Heart left ventricle (tissue), 16 donors: ENCODE results near the gene ARHGAP44. TPM values are rescaled to one million over a fixed set of nuclear protein-coding genes. Genes with fewer than 3 reads are reported as not detected.

Experiments used
- ATAC-seq, 4 donors: fragments of 200-7000 bp; cut with Tn5 transposase; one replicate each; pipeline ENCODE4 v1.9.1; 2020 to 2022; ENCODE audit warnings: moderate library complexity in 4 of 4, mild to moderate bottlenecking in 3 of 4, moderate number of reproducible peaks in 1 of 4
- DNase-seq, 5 donors: peaks; one replicate each; pipeline ENCODE4 v3.0.0-alpha.2; 2020
- H3K27ac ChIP-seq, 12 donors: fragments of 200-600 bp; sonication (generic) in 4 of 12; one replicate each; pipeline versions ENCODE4 v1.5.0 to v1.8.0; 2016 to 2022; ENCODE audit warnings: mild to moderate bottlenecking in 2 of 12
- H3K27me3 ChIP-seq, 9 donors: fragments of 200-600 bp; sonication (generic) in 2 of 9; one replicate each; pipeline versions ENCODE4 v1.5.1 to v1.8.0; 2016 to 2022; ENCODE audit warnings: mild to moderate bottlenecking in 3 of 9
- H3K36me3 ChIP-seq, 9 donors: fragments of 200-600 bp; sonication (generic) in 2 of 9; one replicate each; pipeline versions ENCODE4 v1.5.0 to v1.8.0; 2018 to 2022; ENCODE audit warnings: mild to moderate bottlenecking in 2 of 9
- H3K4me1 ChIP-seq, 12 donors: fragments of 200-600 bp; sonication (generic) in 4 of 12; one replicate each; pipeline versions ENCODE4 v1.5.0 to v1.8.0; 2016 to 2022; ENCODE audit warnings: mild to moderate bottlenecking in 3 of 12
- H3K4me3 ChIP-seq, 12 donors: fragments of 200-600 bp; sonication (generic) in 4 of 12; one replicate each; pipeline versions ENCODE4 v1.5.0 to v1.8.0; 2017 to 2022; ENCODE audit warnings: mild to moderate bottlenecking in 9 of 12, moderate library complexity in 4 of 12
- H3K9me3 ChIP-seq, 12 donors: fragments of 200-600 bp; sonication (generic) in 4 of 12; one replicate each; pipeline versions ENCODE4 v1.5.0 to v1.8.0; 2016 to 2022; ENCODE audit warnings: mild to moderate bottlenecking in 1 of 12
- CTCF ChIP-seq, 12 donors: fragments of 200-600 bp; sonication (generic) in 4 of 12; IDR thresholded peaks; one replicate each; pipeline versions ENCODE4 v1.5.0 to v1.8.0; 2018 to 2022; ENCODE audit warnings: antibody characterized with exemption in 12 of 12, mild to moderate bottlenecking in 5 of 12
- POLR2A ChIP-seq, 2 donors: fragments of 450-650 bp; IDR thresholded peaks; one replicate each; pipeline ENCODE4 v1.6.1; 2017; ENCODE audit warnings: antibody characterized with exemption in 2 of 2, mild to moderate bottlenecking in 2 of 2, moderate library complexity in 2 of 2
- WGBS, 4 donors: extraction: QIAGEN DNeasy Blood & Tissue Kit in 2 of 4; methylation state at CpG; one replicate each; pipeline versions ENCODE4 v1.1.5 to v1.1.7; 2013 to 2018; 5-methylcytosine and 5-hydroxymethylcytosine counted together
- intact Hi-C, 10 donors: fragments of 100-400 bp; cut with DNase I; formaldehyde crosslinking; loops; one replicate each; pipeline versions ENCODE4 v1.11.1 to v1.14.2; 2022
- polyA plus RNA-seq, 2 donors: library from polyadenylated mRNA; stranded (reverse); fragments of 200-250 nt; gene quantifications; one replicate each; pipeline ENCODE4 v1.2.3, GENCODE V29; 2013
- total RNA-seq, 9 donors: library from RNA; depleted of rRNA in 2 of 9; stranded (reverse); fragments of >200 nt in 2 of 9; fragmentation: NEBNext Ultra II Directional in 3 of 9; extraction: Animal tissue kit (Norgen Biotek cat#: 25700) in 3 of 9; gene quantifications; one replicate each; pipeline versions ENCODE4 v1.1.0 to v1.2.4, GENCODE V29; 2016 to 2023
- donor health status: ischemic (EF 13 %, LVEDD 7.1; RV severe dilation, severe dysfunction).
- donor health status: healthy with polysubstance abuse.
- donor health status: DM: no; HTN: yes; CAD: no.
- donor health status: DM: no; HTN: no; CAD: no.
- donor health status: ischemic (EF 25% LVEDD 6.9; RV normal size, moderate dysfunction).
- donor health status: ischemic (EF 25% LVEDD 5.7; RV mildly dilated, moderate dysfunction).
- donor health status: healthy.
- donor health status: DM: yes; HTN: yes; CAD: no.
- donor health status: ischemic (EF 35%, LVEDD 5.7; RV mildly dilated, moderate dysfunction).
- donor health status: nonischemic (EF 11% LVEDD 7.7; RV severe dilation, severe dysfunction).
- donor health status: DM: yes; HTN: yes; CAD: no.
- donor health status: PGD.
- donor health status: ischemic (EF 29% LVEDD 5.4; RV normal size, mild dysfunction).
- donor health status: nonischemic (EF 23%, LVEDD 6.1; RV moderate dilation, normal function).

ARHGAP44 gene
- total and polyA plus RNA-seq, 11 donors: 4.3 to 15.7 (median 8.6) TPM

GRCh38 chr17:12995106-12995895 lies 206.0 kb downstream of the ARHGAP44 start:
- 86 to 95% (median 93%) methylated on average over 11 of the region's 11 CpGs for WGBS, 4 donors
- Histone ChIP-seq H3K27me3 (no peaks in the 10 kb centered on the region), H3K36me3 (peaks cover 0 to 100% (median 98%) of the 10 kb centered on the region in 9 donors), H3K4me3 (no peak overlapping the region), H3K4me1 (peaks cover 0 to 5% (median 0%) of the 10 kb centered on the region in 12 donors), H3K9me3 (no peaks in the 10 kb centered on the region), H3K27ac (no peak overlapping the region)
- ATAC-seq: no peak
- intact Hi-C loops: loop anchor here in 1 of 10 donors (10.0 kb wide), 1 partner anchor 210 kb away; the partner anchor contains the start of gene ARHGAP44
- TF ChIP-seq POLR2A (IDR thresholded peaks at IDR 0.05) (no peak), CTCF (IDR thresholded peaks at IDR 0.05) (no peak)
- no peak for DNase-seq

GRCh38 chr17:12995896-12996295 lies 206.6 kb downstream of the ARHGAP44 start:
- peaks cover 0 to 100% (median 100%) of the 10 kb centered on the region in 9 donors for H3K36me3 ChIP-seq
- intact Hi-C loops: loop anchor here in 1 of 10 donors (10.0 kb wide), 1 partner anchor 211 kb away; the partner anchor contains the start of gene ARHGAP44

GRCh38 chr17:12996357-12996756 lies 207.1 kb downstream of the ARHGAP44 start:
- ATAC-seq: no peak
- H3K9me3 ChIP-seq: no peaks in the 10 kb centered on the region
- peaks cover 0 to 100% (median 100%) of the 10 kb centered on the region in 9 donors for H3K36me3 ChIP-seq
- intact Hi-C loops: loop anchor here in 1 of 10 donors (10.0 kb wide), 1 partner anchor 212 kb away; the partner anchor contains the start of gene ARHGAP44
- TF ChIP-seq POLR2A (IDR thresholded peaks at IDR 0.05) (no peak), CTCF (IDR thresholded peaks at IDR 0.05) (no peak)
- DNase-seq: no peak
- H3K27me3 ChIP-seq: no peaks in the 10 kb centered on the region
- H3K4me1 ChIP-seq: no peaks in the 10 kb centered on the region
- H3K27ac ChIP-seq: no peak overlapping the region
- WGBS, 4 donors: 94 to 97% (median 95%) methylated on average over 10 of the region's 10 CpGs
- H3K4me3 ChIP-seq: no peak overlapping the region

More at GRCh38 chr17:12995896-12996295, 206.6 kb downstream of the ARHGAP44 start:
- H3K27me3 ChIP-seq: no peaks in the 10 kb centered on the region
- no peaks in the 10 kb centered on the region for H3K9me3 ChIP-seq
- no peak overlapping the region for H3K4me3 ChIP-seq
- WGBS, 4 donors: 95 to 97% (median 95%) methylated on average over 14 to 19 of the region's 19 CpGs
- TF ChIP-seq CTCF (IDR thresholded peaks at IDR 0.05) (no peak), POLR2A (IDR thresholded peaks at IDR 0.05) (no peak)
- H3K4me1 ChIP-seq: no peaks in the 10 kb centered on the region
- H3K27ac ChIP-seq: no peak overlapping the region
- ATAC-seq: no peak
- no peak for DNase-seq

DNA sequence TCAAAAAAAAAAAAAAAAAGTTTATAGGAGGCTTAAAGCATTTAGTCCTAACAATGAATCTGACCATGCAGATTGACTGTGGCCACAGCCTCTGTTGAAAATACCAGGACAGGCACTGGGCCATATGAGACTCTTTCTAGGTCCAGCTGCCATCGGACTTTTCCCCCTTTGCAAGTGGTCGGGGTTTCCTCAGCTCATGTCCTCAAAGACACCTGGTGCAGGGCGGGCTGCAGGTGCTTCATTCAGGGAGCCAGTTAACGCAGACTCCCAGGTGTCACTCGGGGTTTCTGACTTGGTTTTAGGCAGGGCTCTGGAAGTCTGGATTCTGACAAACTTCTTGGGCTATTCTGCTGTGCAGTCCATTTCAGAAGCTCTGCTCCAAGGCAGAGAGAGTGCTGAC lies 207.6 kb downstream of the ARHGAP44 start:
- WGBS, 4 donors: 76 to 96% (median 89%) methylated on average over 3 to 5 of the region's 5 CpGs
- ATAC-seq: no peak
- DNase-seq: no peak
- Histone ChIP-seq H3K36me3 (peaks cover 0 to 100% (median 100%) of the 10 kb centered on the region in 9 donors), H3K9me3 (no peaks in the 10 kb centered on the region), H3K27ac (no peak overlapping the region), H3K4me3 (no peak overlapping the region), H3K27me3 (no peaks in the 10 kb centered on the region), H3K4me1 (peaks cover 0 to 4% (median 0%) of the 10 kb centered on the region in 12 donors)
- TF ChIP-seq CTCF (IDR thresholded peaks at IDR 0.05) (no peak), POLR2A (IDR thresholded peaks at IDR 0.05) (no peak)
- intact Hi-C loops: loop anchor here in 1 of 10 donors (10.0 kb wide), 1 partner anchor 212 kb away; the partner anchor contains the start of gene ARHGAP44
